Hepatocyte (in vitro differentiated cells): ENCODE data around the gene PEX7. TPM values are rescaled to one million over a fixed set of nuclear protein-coding genes. Genes with fewer than 3 reads are reported as not detected.
"Not testable (repeated sequence)": the region's sequence is repeated elsewhere in the genome, so short reads cannot be mapped to it uniquely, and the experiment has no call there.

Experiments used
- DNase-seq: peaks from one replicate; pipeline ENCODE4 v3.0.0-alpha.2; 2016; ENCODE audit warnings: low spot score
- H2AFZ ChIP-seq: fragments of 200-600 bp; sonication (generic); 2 replicates; pipeline ENCODE4 v1.6.0; 2016; ENCODE audit warnings: antibody characterized with exemption, mild to moderate bottlenecking
- H3K27ac ChIP-seq: fragments of 200-600 bp; sonication (generic); 2 replicates; pipeline ENCODE4 v1.5.1; 2016; ENCODE audit warnings: mild to moderate bottlenecking
- H3K27me3 ChIP-seq: fragments of 200-600 bp; sonication (generic); 2 replicates; pipeline ENCODE4 v1.6.1; 2016
- H3K36me3 ChIP-seq: fragments of 200-600 bp; sonication (generic); replicated peaks from 2 replicates; pipeline ENCODE4 v1.5.1; 2016; ENCODE audit warnings: low read depth; ENCODE audit not compliant: insufficient read depth
- H3K4me1 ChIP-seq: fragments of 200-600 bp; sonication (generic); 2 replicates; pipeline ENCODE4 v1.5.1; 2016; ENCODE audit warnings: mild to moderate bottlenecking, moderate library complexity; ENCODE audit not compliant: insufficient read depth
- H3K4me2 ChIP-seq: fragments of 200-600 bp; sonication (generic); 2 replicates; pipeline ENCODE4 v1.6.0; 2016
- H3K4me3 ChIP-seq: fragments of 200-600 bp; sonication (generic); 2 replicates; pipeline ENCODE4 v1.5.1; 2016; ENCODE audit warnings: mild to moderate bottlenecking
- H3K79me2 ChIP-seq: fragments of 200-600 bp; sonication (generic); 2 replicates; pipeline ENCODE4 v1.6.0; 2017; ENCODE audit warnings: mild to moderate bottlenecking
- H3K9me2 ChIP-seq: fragments of 200-600 bp; sonication (generic); replicated peaks from 2 replicates; pipeline ENCODE4 v1.6.0; 2017; ENCODE audit warnings: mild to moderate bottlenecking; ENCODE audit not compliant: insufficient read depth
- H3K9me3 ChIP-seq: fragments of 200-600 bp; sonication (generic); 2 replicates; pipeline ENCODE4 v1.5.1; 2016; ENCODE audit warnings: low read depth, mild to moderate bottlenecking
- H4K20me1 ChIP-seq: fragments of 200-600 bp; sonication (generic); 2 replicates; pipeline ENCODE4 v1.6.0; 2016; ENCODE audit warnings: mild to moderate bottlenecking; ENCODE audit not compliant: insufficient read depth, poor library complexity, severe bottlenecking
- CTCF ChIP-seq: fragments of 200-600 bp; sonication (generic); IDR thresholded peaks from 2 replicates; pipeline ENCODE4 v1.5.1; 2016; ENCODE audit warnings: antibody characterized with exemption, mild to moderate bottlenecking; ENCODE audit not compliant: poor library complexity
- EZH2 ChIP-seq: fragments of 200-600 bp; sonication (generic); IDR thresholded peaks from 2 replicates; pipeline ENCODE4 v1.6.1; 2016; ENCODE audit warnings: antibody characterized with exemption, mild to moderate bottlenecking, borderline replicate concordance
- EZH2phosphoT487 ChIP-seq: fragments of 200-600 bp; sonication (generic); IDR thresholded peaks from one replicate; pipeline ENCODE4 v1.6.1; 2018; ENCODE audit warnings: antibody characterized with exemption, mild to moderate bottlenecking, low read depth, moderate library complexity; ENCODE audit not compliant: unreplicated experiment, severe bottlenecking
- WGBS: methylation state at CpG from one replicate; pipeline ENCODE4 v1.1.6; 2016; ENCODE audit warnings: low lambda C conversion rate; ENCODE audit errors: missing lambda C conversion rate; 5-methylcytosine and 5-hydroxymethylcytosine counted together
- polyA plus RNA-seq: library from polyadenylated mRNA; unstranded; fragments of >200 nt; fragmentation: Nextera tagmentation; extraction: Ambion mirVana; gene quantifications from 2 replicates; pipeline ENCODE4 v1.2.1, GENCODE V29; 2016
- total RNA-seq: library from RNA; depleted of rRNA; stranded (reverse); fragments of >200 nt; gene quantifications from 2 replicates; pipeline ENCODE4 v1.2.3, GENCODE V29; 2014

The PEX7 gene
- total and polyA plus RNA-seq, 2 experiments from 2014 or later = 9.6 to 15.6 TPM

GRCh38 chr6:136787726-136788068 lies 34.7 kb upstream of the PEX7 start:
- H3K27ac ChIP-seq = peak overlapping the region; percentile 38
- no peaks in the 10 kb centered on the region for H4K20me1 ChIP-seq
- no peak overlapping the region for H3K4me3 ChIP-seq
- H3K9me3 ChIP-seq = no peaks in the 10 kb centered on the region
- WGBS = 70% methylated on average over 4 of the region's 4 CpGs
- no peak overlapping the region for H3K4me2 ChIP-seq
- no peak overlapping the region for H2AFZ ChIP-seq
- no peaks in the 10 kb centered on the region for H3K36me3 ChIP-seq
- DNase-seq = no peak
- H3K4me1 ChIP-seq = no peaks in the 10 kb centered on the region
- H3K79me2 ChIP-seq = peaks cover 5% of the 10 kb centered on the region
- no peaks in the 10 kb centered on the region for H3K27me3 ChIP-seq
- no peak for TF ChIP-seq EZH2
- no peak for TF ChIP-seq CTCF
- no peak for TF ChIP-seq EZH2phosphoT487
- H3K9me2 ChIP-seq = no peaks in the 10 kb centered on the region

- 85% methylated on average over 7 of the region's 7 CpGs for WGBS
- Histone ChIP-seq H3K9me3 (no peaks in the 10 kb centered on the region), H3K27ac (no peak overlapping the region), H3K27me3 (no peaks in the 10 kb centered on the region), H3K4me2 (no peak overlapping the region), H3K4me1 (peaks cover 2% of the 10 kb centered on the region), H3K79me2 (peaks cover 5% of the 10 kb centered on the region), H2AFZ (no peak overlapping the region), H3K4me3 (no peak overlapping the region), H3K36me3 (no peaks in the 10 kb centered on the region), H3K9me2 (no peaks in the 10 kb centered on the region), H4K20me1 (no peaks in the 10 kb centered on the region)
- TF ChIP-seq CTCF (no peak), EZH2phosphoT487 (no peak), EZH2 (no peak)
- DNase-seq = no peak
These were observed 34.1 kb upstream of the PEX7 start for GRCh38 chr6:136788069-136788902.

- H3K27me3 ChIP-seq, DNase-seq, H3K36me3 ChIP-seq, H3K4me3 ChIP-seq, H3K79me2 ChIP-seq, H3K4me1 ChIP-seq, H2AFZ ChIP-seq, H3K4me2 ChIP-seq, H4K20me1 ChIP-seq, H3K9me2 ChIP-seq, H3K27ac ChIP-seq, H3K9me3 ChIP-seq: not testable (repeated sequence)
- WGBS = 95% methylated on average over 3 of the region's 3 CpGs
These were observed 33.0 kb upstream of the PEX7 start for GRCh38 chr6:136789440-136789839.

GRCh38 chr6:136790411-136791295 lies 31.7 kb upstream of the PEX7 start:
- H4K20me1 ChIP-seq = no peaks in the 10 kb centered on the region
- no peaks in the 10 kb centered on the region for H3K9me3 ChIP-seq
- no peak overlapping the region for H3K27ac ChIP-seq
- H3K4me2 ChIP-seq = peak overlapping the region; percentile 93
- H3K4me1 ChIP-seq = peaks cover 6% of the 10 kb centered on the region
- no peaks in the 10 kb centered on the region for H3K9me2 ChIP-seq
- H2AFZ ChIP-seq = peak overlapping the region; percentile 82
- 52% methylated on average over 7 of the region's 7 CpGs for WGBS
- no peak for DNase-seq
- no peaks in the 10 kb centered on the region for H3K27me3 ChIP-seq
- H3K79me2 ChIP-seq = peaks cover 5% of the 10 kb centered on the region
- H3K4me3 ChIP-seq = peak overlapping the region; percentile 69
- TF ChIP-seq EZH2 = no peak
- TF ChIP-seq EZH2phosphoT487 = no peak
- no peak for TF ChIP-seq CTCF
- H3K36me3 ChIP-seq = no peaks in the 10 kb centered on the region
